Suprapubic skin (tissue), 4 donors: ENCODE measurements around the gene KCNB1. TPM values are rescaled to one million over a fixed set of nuclear protein-coding genes. Genes with fewer than 3 reads are reported as not detected.

Experiments
- DNase-seq, 2 donors: peaks; one replicate each; pipeline ENCODE4 v3.0.0-alpha.2; 2019; ENCODE audit warnings: low spot score in 2 of 2
- H3K27ac ChIP-seq: fragments of 200-600 bp; sonication (generic); one replicate; pipeline ENCODE4 v1.5.1; 2019
- H3K27me3 ChIP-seq: fragments of 200-600 bp; sonication (generic); one replicate; pipeline ENCODE4 v1.5.1; 2019
- H3K36me3 ChIP-seq: fragments of 200-600 bp; sonication (generic); one replicate; pipeline ENCODE4 v1.5.1; 2019
- H3K4me1 ChIP-seq: fragments of 200-600 bp; sonication (generic); one replicate; pipeline ENCODE4 v1.5.1; 2019
- H3K4me3 ChIP-seq: fragments of 200-600 bp; sonication (generic); one replicate; pipeline ENCODE4 v1.5.1; 2019; ENCODE audit warnings: mild to moderate bottlenecking
- H3K9me3 ChIP-seq: fragments of 200-600 bp; sonication (generic); one replicate; pipeline ENCODE4 v1.5.1; 2019
- EP300 ChIP-seq: sonication (generic); formaldehyde crosslinking; IDR thresholded peaks from one replicate; pipeline ENCODE4 v1.6.1; 2017; ENCODE audit warnings: antibody characterized with exemption
- POLR2A ChIP-seq, 2 donors: fragments of 450-650 bp; IDR thresholded peaks; one replicate each; pipeline ENCODE4 v1.6.1; 2017; ENCODE audit warnings: antibody characterized with exemption in 2 of 2, mild to moderate bottlenecking in 2 of 2, moderate library complexity in 2 of 2
- POLR2AphosphoS5 ChIP-seq, 3 donors: sonication (generic); formaldehyde crosslinking; IDR thresholded peaks; one replicate each; pipeline ENCODE4 v1.6.1; 2017; ENCODE audit warnings: antibody characterized with exemption in 3 of 3
- WGBS: methylation state at CpG from one replicate; pipeline ENCODE4 v1.1.5; 2018; 5-methylcytosine and 5-hydroxymethylcytosine counted together
- total RNA-seq, 4 donors: library from RNA; depleted of rRNA; stranded (reverse); fragments of >200 nt; gene quantifications; one replicate each; pipeline ENCODE4 v1.1.0, GENCODE V29; 2016
- TF ChIP-seq, protein P1 (sequence below), 2 donors: fragments of 200-600 bp in 1 of 2; fragments of 450-650 bp in 1 of 2; sonication (generic) in 1 of 2; IDR thresholded peaks; one replicate each; pipeline ENCODE4 v1.5.1; 2016 to 2019; ENCODE audit warnings: antibody characterized with exemption in 2 of 2, mild to moderate bottlenecking in 1 of 2, moderate library complexity in 1 of 2

The KCNB1 gene
- total RNA-seq, 4 donors from 2014 or later, result 0.91 to 4.0 (median 2.3) TPM

GRCh38 chr20:49339123-49339522 is 143.3 kb downstream of the KCNB1 start:
- Histone ChIP-seq H3K27ac (no peak overlapping the region), H3K36me3 (no peaks in the 10 kb centered on the region), H3K9me3 (no peaks in the 10 kb centered on the region), H3K4me1 (no peaks in the 10 kb centered on the region), H3K4me3 (no peak overlapping the region), H3K27me3 (no peaks in the 10 kb centered on the region)
- DNase-seq, result no peak
- WGBS, result 69% methylated on average over 9 of the region's 9 CpGs
- TF ChIP-seq EP300, result no peak
- no peak for TF ChIP-seq POLR2A (IDR thresholded peaks at IDR 0.05)
- TF ChIP-seq, protein P1, sequence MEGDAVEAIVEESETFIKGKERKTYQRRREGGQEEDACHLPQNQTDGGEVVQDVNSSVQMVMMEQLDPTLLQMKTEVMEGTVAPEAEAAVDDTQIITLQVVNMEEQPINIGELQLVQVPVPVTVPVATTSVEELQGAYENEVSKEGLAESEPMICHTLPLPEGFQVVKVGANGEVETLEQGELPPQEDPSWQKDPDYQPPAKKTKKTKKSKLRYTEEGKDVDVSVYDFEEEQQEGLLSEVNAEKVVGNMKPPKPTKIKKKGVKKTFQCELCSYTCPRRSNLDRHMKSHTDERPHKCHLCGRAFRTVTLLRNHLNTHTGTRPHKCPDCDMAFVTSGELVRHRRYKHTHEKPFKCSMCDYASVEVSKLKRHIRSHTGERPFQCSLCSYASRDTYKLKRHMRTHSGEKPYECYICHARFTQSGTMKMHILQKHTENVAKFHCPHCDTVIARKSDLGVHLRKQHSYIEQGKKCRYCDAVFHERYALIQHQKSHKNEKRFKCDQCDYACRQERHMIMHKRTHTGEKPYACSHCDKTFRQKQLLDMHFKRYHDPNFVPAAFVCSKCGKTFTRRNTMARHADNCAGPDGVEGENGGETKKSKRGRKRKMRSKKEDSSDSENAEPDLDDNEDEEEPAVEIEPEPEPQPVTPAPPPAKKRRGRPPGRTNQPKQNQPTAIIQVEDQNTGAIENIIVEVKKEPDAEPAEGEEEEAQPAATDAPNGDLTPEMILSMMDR (IDR thresholded peaks at IDR 0.05), result no peak
- TF ChIP-seq POLR2AphosphoS5 (IDR thresholded peaks at IDR 0.05), result no peak

- WGBS, result 96% methylated on average over 11 of the region's 11 CpGs
- Histone ChIP-seq H3K27me3 (peaks cover 8% of the 10 kb centered on the region), H3K4me1 (no peaks in the 10 kb centered on the region), H3K9me3 (no peaks in the 10 kb centered on the region), H3K36me3 (no peaks in the 10 kb centered on the region), H3K4me3 (no peak overlapping the region), H3K27ac (no peak overlapping the region)
- TF ChIP-seq EP300 (no peak), POLR2A (IDR thresholded peaks at IDR 0.05) (no peak), POLR2AphosphoS5 (IDR thresholded peaks at IDR 0.05) (no peak)
- TF ChIP-seq, protein P1 (IDR thresholded peaks at IDR 0.05), result no peak
- no peak for DNase-seq
Observed at GRCh38 chr20:49338061-49338460, 144.4 kb downstream of the KCNB1 start.

- H3K27me3 ChIP-seq, result peaks cover 15% of the 10 kb centered on the region
- 76% methylated on average over 7 of the region's 7 CpGs for WGBS
Observed at GRCh38 chr20:49337357-49337756, 145.1 kb downstream of the KCNB1 start.

GRCh38 chr20:49336786-49337185 is 145.7 kb downstream of the KCNB1 start:
- no peak for DNase-seq
- H3K36me3 ChIP-seq, result no peaks in the 10 kb centered on the region
- H3K9me3 ChIP-seq, result no peaks in the 10 kb centered on the region
- H3K4me3 ChIP-seq, result no peak overlapping the region
- H3K4me1 ChIP-seq, result no peaks in the 10 kb centered on the region
- H3K27me3 ChIP-seq, result peaks cover 17% of the 10 kb centered on the region
- TF ChIP-seq EP300 (no peak), POLR2A (IDR thresholded peaks at IDR 0.05) (no peak), POLR2AphosphoS5 (IDR thresholded peaks at IDR 0.05) (no peak)
- TF ChIP-seq, protein P1 (IDR thresholded peaks at IDR 0.05), result no peak
- WGBS, result 76% methylated on average over 7 of the region's 7 CpGs
- no peak overlapping the region for H3K27ac ChIP-seq

More at GRCh38 chr20:49337357-49337756, 145.1 kb downstream of the KCNB1 start:
- H3K36me3 ChIP-seq, result no peaks in the 10 kb centered on the region
- H3K4me1 ChIP-seq, result no peaks in the 10 kb centered on the region
- no peaks in the 10 kb centered on the region for H3K9me3 ChIP-seq
- H3K27ac ChIP-seq, result no peak overlapping the region
- no peak for DNase-seq
- H3K4me3 ChIP-seq, result no peak overlapping the region
- no peak for TF ChIP-seq EP300
- TF ChIP-seq POLR2A (IDR thresholded peaks at IDR 0.05), result no peak
- no peak for TF ChIP-seq POLR2AphosphoS5 (IDR thresholded peaks at IDR 0.05)
- TF ChIP-seq, protein P1 (IDR thresholded peaks at IDR 0.05), result no peak

DNA sequence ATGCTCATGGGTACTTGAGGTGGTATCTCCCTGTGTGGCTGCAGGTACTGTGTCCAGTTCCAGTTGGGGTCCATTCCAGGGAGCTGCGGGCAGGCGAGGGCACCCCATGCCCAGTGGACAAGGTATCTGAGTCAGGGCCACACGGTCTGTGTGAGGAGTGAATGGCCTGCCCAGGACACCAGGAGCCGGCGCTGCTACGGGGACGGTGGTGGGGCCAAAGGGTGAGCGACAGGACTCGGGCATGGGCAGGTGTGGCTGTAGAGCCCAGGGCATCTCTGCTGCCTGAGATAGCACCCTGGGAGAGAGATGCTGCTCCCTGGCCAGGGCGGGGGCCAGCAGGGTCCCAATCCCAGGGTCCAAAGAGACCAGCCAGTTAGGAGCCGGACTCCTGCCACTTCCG is 147.0 kb downstream of the KCNB1 start:
- Histone ChIP-seq H3K27ac (no peak overlapping the region), H3K9me3 (no peaks in the 10 kb centered on the region), H3K4me3 (no peak overlapping the region), H3K36me3 (no peaks in the 10 kb centered on the region), H3K27me3 (peaks cover 17% of the 10 kb centered on the region), H3K4me1 (no peaks in the 10 kb centered on the region)
- DNase-seq, result no peak
- 92% methylated on average over 9 of the region's 12 CpGs for WGBS
- TF ChIP-seq POLR2AphosphoS5 (IDR thresholded peaks at IDR 0.05), result no peak
- no peak for TF ChIP-seq POLR2A (IDR thresholded peaks at IDR 0.05)
- no peak for TF ChIP-seq EP300
- TF ChIP-seq, protein P1 (IDR thresholded peaks at IDR 0.05), result no peak
